ENCODE results near the gene MYL12B. TPM values are rescaled to one million over a fixed set of nuclear protein-coding genes. Genes with fewer than 3 reads are reported as not detected.

MYL12B gene
- total and polyA plus RNA-seq, 2 of the 8 experiments (the other 6 are each of a cell fraction or from before 2014, with no cell fraction given): 174 to 188 TPM

GRCh38 chr18:3306391-3306790 is 44.5 kb downstream of the MYL12B start (continued):
- TF ChIP-seq HDAC6 (IDR thresholded peaks at IDR 0.05; ENCODE audit: low read depth, low read length) (no peak), PHF8 (conservative IDR thresholded peaks at IDR 0.05; ENCODE audit: low read depth, low read length) (no peak)

All from H1 (cell line).